Measurements from ENCODE around the gene BEGAIN. TPM values are rescaled to one million over a fixed set of nuclear protein-coding genes. Genes with fewer than 3 reads are reported as not detected.
A peak's percentile ranks its signal among the peaks of the same experiment; 100 is the strongest.

Gene BEGAIN
- total and polyA plus RNA-seq, 11 donors: 0.14 to 2.8 (median 0.75) TPM

DNA sequence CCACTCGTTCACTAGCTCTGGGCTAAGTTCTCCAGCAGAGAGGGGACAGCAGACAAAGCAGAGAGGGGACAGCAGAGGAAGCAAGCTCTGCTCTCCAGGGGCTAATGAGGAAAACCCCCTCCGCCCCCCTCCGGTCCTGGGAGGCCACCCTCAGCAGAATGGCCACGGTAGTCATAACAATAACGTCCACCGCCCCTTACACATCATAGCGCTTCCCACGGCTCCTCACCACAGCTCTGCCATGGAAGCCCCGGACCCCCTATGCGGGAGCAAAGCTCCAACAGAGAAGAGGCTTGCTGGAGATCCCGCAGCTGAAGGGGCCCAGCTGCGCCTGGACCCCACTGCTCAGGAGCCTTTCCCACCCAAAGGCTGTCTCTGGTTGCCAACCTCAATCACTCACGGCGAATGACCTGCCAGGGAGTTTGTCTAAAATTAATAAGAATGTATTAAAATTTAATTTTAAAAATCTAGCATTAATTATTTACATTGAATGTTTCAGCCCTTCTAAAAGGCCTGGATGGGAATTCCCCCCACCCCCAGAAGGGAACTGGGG is 17.4 kb downstream of the BEGAIN start:
- peak overlapping the region in 1 of 12 donors; percentile 57 for H3K4me3 ChIP-seq

DNA sequence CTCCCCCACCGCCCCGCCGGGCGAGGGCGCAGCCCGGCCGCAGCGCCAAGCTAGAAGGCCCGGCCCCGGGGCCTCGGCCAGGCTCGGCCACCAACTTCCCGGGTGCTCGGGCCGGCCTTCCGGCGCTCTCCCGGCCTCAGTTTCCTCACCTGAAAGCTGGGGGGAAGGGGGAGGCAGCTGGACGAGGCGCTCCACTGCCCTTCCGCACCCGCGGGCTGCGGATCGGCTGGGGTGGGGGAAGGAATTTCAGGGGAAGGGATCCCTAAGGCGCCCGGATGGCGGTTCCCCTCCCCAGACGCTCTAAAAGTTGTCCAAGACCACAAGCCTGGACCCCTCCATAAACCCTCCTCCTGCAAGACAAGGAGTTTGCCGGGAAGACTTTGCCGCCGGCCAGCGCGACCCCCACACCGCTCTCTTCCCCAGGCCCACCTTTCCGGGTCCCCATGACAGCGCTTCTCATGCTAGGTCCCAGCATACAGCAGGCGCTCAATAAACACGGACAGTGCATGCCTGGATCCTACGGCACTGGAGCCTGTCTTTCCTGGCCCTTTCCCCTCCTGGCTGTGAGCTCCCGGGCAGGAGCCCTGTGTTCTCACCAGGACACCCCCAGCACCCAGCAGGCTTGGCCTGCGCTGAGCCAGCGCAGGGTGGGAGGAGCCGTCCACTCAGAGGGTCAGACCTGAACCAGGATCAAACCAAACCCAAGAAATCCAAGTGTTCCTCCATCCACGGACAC is 18.1 kb downstream of the BEGAIN start:
- no peak overlapping the region for H3K27ac ChIP-seq
- DNase-seq (no peak), ATAC-seq (peak in 1 of 4 donors; percentile 33)
- no peaks in the 10 kb centered on the region for H3K9me3 ChIP-seq
- intact Hi-C loops (cut with DNase I): no loop called here
- H3K36me3 ChIP-seq: no peaks in the 10 kb centered on the region
- H3K27me3 ChIP-seq: peaks cover 15 to 86% (median 49%) of the 10 kb centered on the region in 9 donors
- no peak for TF ChIP-seq POLR2A (IDR thresholded peaks at IDR 0.05)
- TF ChIP-seq CTCF (IDR thresholded peaks at IDR 0.05): no peak
- H3K4me3 ChIP-seq: peak overlapping the region in 11 of 12 donors; percentile 25 to 60 (median 53)
- WGBS, 4 donors: 4 to 6% (median 5%) methylated on average over 30 to 45 of the region's 45 CpGs
- H3K4me1 ChIP-seq: peaks cover 0 to 28% (median 9%) of the 10 kb centered on the region in 12 donors

More for the DNA sequence above, 17.4 kb downstream of the BEGAIN start:
- Histone ChIP-seq H3K4me1 (peaks cover 0 to 28% (median 9%) of the 10 kb centered on the region in 12 donors), H3K27me3 (peaks cover 15 to 88% (median 50%) of the 10 kb centered on the region in 9 donors), H3K27ac (no peak overlapping the region), H3K9me3 (no peaks in the 10 kb centered on the region), H3K36me3 (no peaks in the 10 kb centered on the region)
- TF ChIP-seq POLR2A (IDR thresholded peaks at IDR 0.05) (no peak), CTCF (IDR thresholded peaks at IDR 0.05) (no peak)
- intact Hi-C loops (cut with DNase I): no loop called here
- ATAC-seq (no peak), DNase-seq (no peak)
- WGBS, 4 donors: 21 to 34% (median 26%) methylated on average over 14 of the region's 14 CpGs

- Histone ChIP-seq H3K4me1 (peaks cover 0 to 28% (median 9%) of the 10 kb centered on the region in 12 donors), H3K4me3 (peak overlapping the region; percentile 30 to 60 (median 53)), H3K9me3 (no peaks in the 10 kb centered on the region), H3K36me3 (no peaks in the 10 kb centered on the region), H3K27ac (no peak overlapping the region), H3K27me3 (peaks cover 15 to 78% (median 49%) of the 10 kb centered on the region in 9 donors)
- DNase-seq (no peak), ATAC-seq (no peak)
- TF ChIP-seq POLR2A (IDR thresholded peaks at IDR 0.05) (no peak), CTCF (IDR thresholded peaks at IDR 0.05) (no peak)
- intact Hi-C loops (cut with DNase I): no loop called here
- WGBS, 4 donors: 0 to 1% (median 1%) methylated on average over 17 to 100 of the region's 100 CpGs
Observed at GRCh38 chr14:100568164-100568997, 18.8 kb downstream of the BEGAIN start.

DNA sequence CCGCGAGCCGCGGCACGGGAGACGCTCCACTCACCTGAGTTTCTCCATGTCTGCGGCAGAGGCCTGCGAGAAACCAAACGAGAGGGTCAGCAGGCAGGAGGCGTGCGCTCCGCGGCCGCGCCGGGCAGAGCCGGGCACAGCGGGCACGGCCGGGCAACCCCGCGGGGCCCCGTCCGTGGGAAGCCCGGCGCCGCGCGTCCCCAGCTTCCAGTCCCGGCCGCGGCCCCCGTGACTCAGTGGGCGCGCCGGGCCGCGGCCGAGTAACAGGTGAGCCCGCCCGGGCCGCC is 19.4 kb downstream of the BEGAIN start:
- TF ChIP-seq POLR2A (IDR thresholded peaks at IDR 0.05): no peak
- no peak for TF ChIP-seq CTCF (IDR thresholded peaks at IDR 0.05)
- H3K27ac ChIP-seq: no peak overlapping the region

More for the DNA sequence above, 19.4 kb downstream of the BEGAIN start:
- ATAC-seq (no peak), DNase-seq (no peak)
- Histone ChIP-seq H3K4me1 (peaks cover 0 to 28% (median 9%) of the 10 kb centered on the region in 12 donors), H3K4me3 (peak overlapping the region; percentile 30 to 60 (median 53)), H3K27me3 (peaks cover 15 to 74% (median 49%) of the 10 kb centered on the region in 9 donors), H3K9me3 (no peaks in the 10 kb centered on the region), H3K36me3 (no peaks in the 10 kb centered on the region)
- intact Hi-C loops (cut with DNase I): no loop called here
- WGBS, 4 donors: 0 to 1% (median 1%) methylated on average over 25 to 42 of the region's 42 CpGs; no CpG with 5 or more reads in 1 of the 4 donors

Measured in heart left ventricle (tissue), 16 donors.